ENCODE results near the gene KRT76.
"Not testable (repeated sequence)": the region's sequence is repeated elsewhere in the genome, so short reads cannot be mapped to it uniquely, and the experiment has no call there.

KRT76 gene

GRCh38 chr12:52755533-52755932 is 21.6 kb downstream of the KRT76 start:
- DNase-seq, result no peak

GRCh38 chr12:52754135-52754534 is 23.0 kb downstream of the KRT76 start:
- no peak for DNase-seq

- DNase-seq, result no peak
Measured at GRCh38 chr12:52753283-52753682, 23.9 kb downstream of the KRT76 start.

- DNase-seq, result no peak
Measured at GRCh38 chr12:52752516-52752915, 24.6 kb downstream of the KRT76 start.

- DNase-seq, result no peak
Measured at GRCh38 chr12:52751795-52752194, 25.4 kb downstream of the KRT76 start.

- not testable (repeated sequence) for DNase-seq
Measured at GRCh38 chr12:52750532-52750931, 26.6 kb downstream of the KRT76 start.

- DNase-seq, result no peak
Measured at GRCh38 chr12:52749827-52750226, 27.3 kb downstream of the KRT76 start.

- DNase-seq, result no peak
Measured at GRCh38 chr12:52748578-52748977, 28.6 kb downstream of the KRT76 start.

- DNase-seq, result no peak
Measured at GRCh38 chr12:52745554-52745953, 31.6 kb downstream of the KRT76 start.

GRCh38 chr12:52744493-52745156 is 32.5 kb downstream of the KRT76 start:
- no peak for DNase-seq

GRCh38 chr12:52742822-52743457 is 34.2 kb downstream of the KRT76 start:
- no peak for DNase-seq

- no peak for DNase-seq
Measured at GRCh38 chr12:52742196-52742580, 35.0 kb downstream of the KRT76 start.

- DNase-seq, result peak; percentile 56
Measured at GRCh38 chr12:52741375-52742195, 35.6 kb downstream of the KRT76 start.

- no peak for DNase-seq
Measured at GRCh38 chr12:52740584-52740983, 36.6 kb downstream of the KRT76 start.

GRCh38 chr12:52739963-52740362 is 37.2 kb downstream of the KRT76 start:
- DNase-seq, result no peak

GRCh38 chr12:52735816-52736632 is 41.1 kb downstream of the KRT76 start:
- no peak for DNase-seq

GRCh38 chr12:52735106-52735505 is 42.0 kb downstream of the KRT76 start:
- DNase-seq, result no peak

- DNase-seq, result no peak
Measured at GRCh38 chr12:52730793-52731192, 46.4 kb downstream of the KRT76 start.

GRCh38 chr12:52730383-52730782 is 46.8 kb downstream of the KRT76 start:
- DNase-seq, result no peak

- no peak for DNase-seq
Measured at GRCh38 chr12:52729147-52729546, 48.0 kb downstream of the KRT76 start.

GRCh38 chr12:52728374-52728773 is 48.8 kb downstream of the KRT76 start:
- no peak for DNase-seq

GRCh38 chr12:52727037-52727436 is 50.1 kb downstream of the KRT76 start:
- DNase-seq, result no peak

GRCh38 chr12:52726451-52726850 is 50.7 kb downstream of the KRT76 start:
- no peak for DNase-seq
